ENCODE results near the gene BBS9. TPM values are rescaled to one million over a fixed set of nuclear protein-coding genes. Genes with fewer than 3 reads are reported as not detected.

Gene BBS9
- total RNA-seq, 1 donor from 2014 or later, result 18.6 TPM

- POLR2A ChIA-PET, result no interaction called here
- CTCF ChIA-PET, result no interaction called here
- Mint-ChIP-seq H3K4me1 (no peaks in the 10 kb centered on the region), H3K27ac (no peak overlapping the region), H3K9me3 (no peaks in the 10 kb centered on the region), H3K4me3 (no peak overlapping the region), H3K36me3 (ENCODE audit: low read depth) (no peaks in the 10 kb centered on the region), H3K27me3 (no peaks in the 10 kb centered on the region)
- intact Hi-C loops (cut with micrococcal nuclease), result no loop called here
- no peak for TF ChIP-seq CTCF (IDR thresholded peaks at IDR 0.05)
- ATAC-seq (ENCODE audit: low read depth), result no peak
- no peak for DNase-seq
These were observed 520.4 kb downstream of the BBS9 start for GRCh38 chr7:33649476-33650441.

- POLR2A ChIA-PET, result no interaction called here
- no peak for DNase-seq
- Mint-ChIP-seq H3K27me3 (no peaks in the 10 kb centered on the region), H3K4me1 (no peaks in the 10 kb centered on the region), H3K27ac (no peak overlapping the region), H3K4me3 (no peak overlapping the region), H3K36me3 (ENCODE audit: low read depth) (no peaks in the 10 kb centered on the region), H3K9me3 (no peaks in the 10 kb centered on the region)
- TF ChIP-seq CTCF (IDR thresholded peaks at IDR 0.05), result no peak
- ATAC-seq (ENCODE audit: low read depth), result no peak
- intact Hi-C loops (cut with micrococcal nuclease), result no loop called here
- CTCF ChIA-PET, result no interaction called here
These were observed 521.5 kb downstream of the BBS9 start for GRCh38 chr7:33650828-33651227.

GRCh38 chr7:33651998-33652515, 522.7 kb downstream of the BBS9 start:
- CTCF ChIA-PET, result no interaction called here
- TF ChIP-seq CTCF (IDR thresholded peaks at IDR 0.05), result no peak
- no peaks in the 10 kb centered on the region for H3K27me3 Mint-ChIP-seq
- H3K9me3 Mint-ChIP-seq, result no peaks in the 10 kb centered on the region
- ATAC-seq (ENCODE audit: low read depth) (no peak), DNase-seq (no peak)
- no peaks in the 10 kb centered on the region for H3K36me3 Mint-ChIP-seq (ENCODE audit: low read depth)
- intact Hi-C loops (cut with micrococcal nuclease), result no loop called here
- POLR2A ChIA-PET, result no interaction called here
- no peak overlapping the region for H3K27ac Mint-ChIP-seq
- no peak overlapping the region for H3K4me3 Mint-ChIP-seq
- H3K4me1 Mint-ChIP-seq, result no peaks in the 10 kb centered on the region

- H3K4me3 Mint-ChIP-seq, result no peak overlapping the region
- intact Hi-C loops (cut with micrococcal nuclease), result no loop called here
- no peaks in the 10 kb centered on the region for H3K9me3 Mint-ChIP-seq
These were observed 525.3 kb downstream of the BBS9 start for GRCh38 chr7:33654676-33655075.

More at GRCh38 chr7:33654676-33655075, 525.3 kb downstream of the BBS9 start:
- no peak for TF ChIP-seq CTCF (IDR thresholded peaks at IDR 0.05)
- Mint-ChIP-seq H3K4me1 (no peaks in the 10 kb centered on the region), H3K27ac (no peak overlapping the region), H3K27me3 (no peaks in the 10 kb centered on the region), H3K36me3 (ENCODE audit: low read depth) (no peaks in the 10 kb centered on the region)
- POLR2A ChIA-PET, result no interaction called here
- no peak for ATAC-seq (ENCODE audit: low read depth)
- DNase-seq, result no peak
- CTCF ChIA-PET, result no interaction called here

Other genes starting within 250 kb of the BBS9 start
- gene KBTBD2, start 237.8 kb upstream of the BBS9 start, total RNA-seq, result 35.2 and 39.7 TPM in 2 replicates
- gene FKBP9, start 172.1 kb upstream of the BBS9 start, total RNA-seq, result 0.51 and 0.69 TPM in 2 replicates
- 37.1 and 40.7 TPM in 2 replicates for gene NT5C3A, start 66.8 kb upstream of the BBS9 start, total RNA-seq
- gene RP9, start 20.2 kb upstream of the BBS9 start, total RNA-seq, result 27.4 and 29.6 TPM in 2 replicates